ENCODE data around the gene COL25A1.
"Not testable (repeated sequence)": the region's sequence is repeated elsewhere in the genome, so short reads cannot be mapped to it uniquely, and the experiment has no call there.

The COL25A1 gene

DNA sequence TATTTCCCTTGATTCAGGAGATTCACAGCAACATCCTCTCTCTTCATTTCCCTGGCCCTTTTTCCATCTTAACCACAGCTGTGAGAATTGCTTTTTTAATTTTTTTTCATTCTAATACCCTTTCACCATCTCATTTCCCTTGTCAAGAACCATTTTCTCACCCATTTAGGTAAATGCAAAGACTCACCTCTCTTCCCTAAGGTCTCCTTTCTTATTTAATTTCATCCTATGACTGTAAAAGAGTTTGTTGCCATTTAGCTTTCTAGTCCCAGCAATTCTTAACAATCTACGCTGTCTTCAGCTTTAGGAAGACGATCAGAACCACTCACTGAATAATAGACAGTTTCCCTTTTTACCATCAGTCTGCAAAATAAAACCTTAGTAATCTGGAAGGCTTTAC lies 298.5 kb downstream of the COL25A1 start:
- DNase-seq, result no peak

DNA sequence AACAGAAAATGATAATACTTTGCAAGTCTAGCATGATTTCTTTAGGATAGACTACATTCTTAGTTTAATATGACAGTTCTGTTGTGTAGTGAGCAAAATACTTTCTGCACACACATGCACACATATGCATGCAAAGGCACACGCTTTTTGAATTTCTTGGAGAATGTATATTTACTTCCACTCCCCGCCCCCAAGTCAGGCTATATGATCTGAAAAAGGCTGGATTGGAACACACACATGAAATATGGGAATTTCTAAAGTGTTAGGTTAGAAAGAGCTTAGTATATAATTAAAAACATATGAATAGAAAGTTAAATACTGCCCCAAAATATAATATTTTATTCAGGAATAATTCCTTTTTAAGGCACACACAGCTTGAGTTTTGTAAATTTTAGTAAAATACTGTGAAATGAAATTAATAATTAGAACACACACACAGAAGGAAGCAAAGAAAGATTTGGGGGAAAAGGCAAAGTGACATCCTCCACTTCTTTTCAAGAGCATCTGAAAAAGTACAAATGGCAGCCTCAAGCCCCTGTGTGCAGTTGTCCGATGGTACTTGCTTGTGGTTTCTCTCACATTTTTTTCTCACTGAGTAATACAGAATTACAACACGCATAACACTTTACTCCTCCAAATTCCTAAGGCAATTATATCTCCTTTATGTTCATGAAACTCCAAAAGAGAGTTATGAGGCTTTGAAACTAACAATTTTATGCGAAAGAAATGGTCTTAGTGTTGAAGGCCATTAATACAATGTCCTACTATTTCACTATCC lies 310.7 kb downstream of the COL25A1 start:
- DNase-seq, result no peak

DNA sequence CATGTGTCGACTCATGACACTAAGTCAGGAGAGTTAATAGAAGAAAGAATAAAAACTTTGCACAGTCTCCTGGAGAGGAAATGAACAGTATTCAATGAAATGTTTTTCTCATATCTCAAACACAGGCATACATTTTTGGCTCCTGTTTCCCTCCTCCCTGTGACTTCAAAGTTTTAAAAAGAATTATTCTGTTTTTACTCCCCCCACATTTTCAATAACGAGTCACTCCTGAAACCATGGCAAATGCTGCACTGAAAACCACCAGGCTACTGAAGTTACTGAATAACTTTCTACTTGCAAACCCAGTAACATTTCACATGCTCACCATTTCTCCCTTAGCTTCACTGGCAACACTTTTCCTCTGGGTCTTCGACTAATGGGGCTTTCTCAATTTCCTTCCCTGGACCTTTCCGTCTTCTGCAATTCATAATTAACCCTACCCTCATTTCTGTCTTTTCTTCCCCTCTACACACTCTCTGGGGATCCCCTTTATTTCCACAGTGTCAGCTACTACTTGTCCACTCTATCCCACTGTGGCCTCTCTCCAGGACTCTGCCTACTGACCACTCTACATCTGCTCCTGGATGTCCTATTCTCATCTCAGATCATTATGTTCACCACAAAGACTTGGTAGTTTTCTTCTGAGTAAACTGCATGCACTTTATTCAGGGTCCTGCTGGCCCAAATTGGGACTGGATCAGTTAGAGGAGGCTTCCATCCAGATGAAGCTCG lies 313.8 kb downstream of the COL25A1 start:
- DNase-seq, result no peak

- DNase-seq, result not testable (repeated sequence)
These were observed 318.0 kb downstream of the COL25A1 start for GRCh38 chr4:108984495-108984894.

- no peak for DNase-seq
These were observed 319.9 kb downstream of the COL25A1 start for GRCh38 chr4:108982402-108983185.

GRCh38 chr4:108980455-108981239 lies 321.8 kb downstream of the COL25A1 start:
- no peak for DNase-seq

DNA sequence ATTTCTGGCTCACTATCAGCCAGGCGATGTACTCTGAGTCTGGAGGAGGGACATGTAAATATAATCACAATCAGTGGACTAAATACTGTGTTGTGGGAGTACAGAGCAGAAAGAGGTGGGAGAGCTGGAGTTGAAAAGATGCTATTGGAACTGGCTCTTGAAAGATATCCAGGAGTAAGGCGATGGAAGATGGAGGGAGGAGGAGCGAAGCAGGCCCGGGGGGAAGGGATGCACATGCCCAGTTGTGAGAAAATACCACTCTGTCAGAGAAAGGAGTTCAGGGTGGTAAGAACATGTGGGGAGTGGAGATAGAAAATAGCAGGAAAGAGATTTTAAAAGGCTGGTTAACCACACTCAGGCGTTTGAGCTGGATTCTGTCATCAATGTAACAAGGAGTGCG lies 322.7 kb downstream of the COL25A1 start:
- DNase-seq, result no peak

- no peak for DNase-seq
These were observed 324.4 kb downstream of the COL25A1 start for GRCh38 chr4:108978066-108978465.

- no peak for DNase-seq
These were observed 329.7 kb downstream of the COL25A1 start for GRCh38 chr4:108972613-108973283.

DNA sequence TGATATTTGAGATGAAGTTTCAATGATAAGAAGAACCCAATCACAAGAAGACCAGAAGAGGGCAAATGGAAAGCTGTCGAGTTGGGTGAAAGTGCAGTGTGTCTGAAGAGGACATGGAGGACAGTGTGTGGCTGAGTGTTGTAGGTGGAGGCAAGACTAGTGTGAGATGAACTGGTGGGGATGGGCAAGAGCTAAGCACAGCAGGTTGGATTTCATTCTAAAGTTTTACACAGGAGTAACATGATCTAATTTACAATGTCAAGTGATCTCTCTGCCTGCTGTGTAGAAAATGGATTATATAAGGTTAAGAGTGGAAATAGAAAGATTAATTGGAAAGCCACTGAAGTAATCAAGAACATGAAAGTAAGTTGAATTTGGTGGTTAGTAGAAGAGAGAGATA lies 331.0 kb downstream of the COL25A1 start:
- DNase-seq, result no peak

DNA sequence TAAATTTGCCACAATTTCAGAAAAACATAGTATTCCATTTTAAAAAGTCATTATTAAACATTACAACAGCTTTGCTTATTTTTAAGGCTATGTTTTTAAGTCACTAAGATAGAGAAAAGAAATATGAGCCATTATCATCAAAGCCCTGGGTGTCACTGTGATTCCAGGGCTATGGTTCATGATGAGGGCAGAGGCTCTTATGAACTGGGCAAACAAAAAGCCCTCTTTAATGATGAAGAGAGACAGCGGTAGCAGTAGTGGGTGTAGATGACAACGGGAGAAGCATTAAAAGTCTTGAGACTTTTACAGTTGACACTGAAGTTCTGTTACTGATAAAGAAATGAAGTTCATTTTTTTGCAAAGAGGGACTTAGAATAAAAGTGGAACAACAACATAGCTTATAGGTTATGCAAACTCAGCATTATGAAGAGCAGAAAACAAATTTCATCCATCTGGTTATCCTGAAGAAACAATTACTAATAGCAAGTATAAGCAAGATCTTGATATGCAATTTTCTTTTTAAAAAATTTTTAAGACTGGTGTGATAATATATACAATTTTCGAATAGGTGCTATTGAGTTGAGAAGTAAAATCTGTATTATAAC lies 336.9 kb downstream of the COL25A1 start:
- DNase-seq, result no peak

- no peak for DNase-seq
These were observed 337.4 kb downstream of the COL25A1 start for GRCh38 chr4:108965016-108965415.

GRCh38 chr4:108963910-108964309 lies 338.5 kb downstream of the COL25A1 start:
- DNase-seq, result no peak

DNA sequence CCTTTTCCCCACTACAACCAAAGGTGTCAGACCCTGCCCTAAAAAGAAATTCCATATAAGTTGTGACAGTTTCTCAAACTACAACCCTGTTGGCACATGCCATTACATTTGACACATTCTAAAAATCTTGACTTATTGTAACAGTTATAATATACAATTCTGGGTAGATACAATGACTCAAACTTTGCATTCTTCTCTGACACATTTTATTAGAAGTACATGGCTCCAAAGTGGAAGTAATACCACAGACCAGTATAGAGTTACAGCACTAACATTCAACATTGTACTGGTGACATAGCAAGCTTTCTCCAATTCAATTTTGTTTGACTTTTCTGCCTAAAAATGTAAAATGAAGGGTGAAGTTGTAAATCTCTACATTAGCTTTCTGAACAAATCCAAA lies 343.0 kb downstream of the COL25A1 start:
- DNase-seq, result no peak

DNA sequence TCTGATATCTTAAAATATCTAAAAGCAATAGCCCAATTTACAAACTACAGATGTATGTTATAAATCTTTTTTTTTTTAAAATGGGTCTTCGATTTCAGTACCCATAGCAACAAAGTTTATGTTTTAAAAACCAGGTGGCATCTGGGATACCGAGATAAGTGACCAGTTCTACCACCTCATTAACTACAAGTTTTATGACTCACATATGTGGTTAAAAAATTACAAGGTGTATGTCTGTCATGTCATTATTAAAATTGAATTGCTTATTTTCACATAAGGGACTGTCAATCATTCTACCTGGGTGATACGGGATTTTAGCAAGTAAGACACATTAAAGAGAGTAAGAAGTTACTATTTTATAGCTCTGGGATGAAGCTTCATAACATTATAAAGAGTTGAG lies 347.6 kb downstream of the COL25A1 start:
- DNase-seq, result no peak

GRCh38 chr4:108953941-108954340 lies 348.5 kb downstream of the COL25A1 start:
- DNase-seq, result no peak

GRCh38 chr4:108950158-108950915 lies 352.1 kb downstream of the COL25A1 start:
- no peak for DNase-seq

DNA sequence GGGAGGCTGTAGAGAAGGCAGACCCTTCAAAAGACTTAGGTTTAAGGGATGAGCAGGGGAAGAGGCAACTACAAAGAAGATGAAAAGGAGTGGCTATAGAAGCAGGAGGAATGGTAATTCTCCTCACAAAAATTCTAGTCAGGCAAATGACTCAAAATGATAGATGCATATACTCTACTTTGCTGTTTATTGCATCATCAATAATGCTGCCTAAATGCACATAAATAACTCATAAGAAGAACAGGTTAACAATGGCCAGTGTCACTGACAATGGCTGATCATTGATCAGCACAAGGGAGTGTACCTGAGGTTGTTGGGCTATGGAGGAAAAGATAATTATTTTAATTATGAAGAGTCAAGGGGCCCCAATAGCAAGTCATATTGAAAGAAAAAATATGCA lies 354.9 kb downstream of the COL25A1 start:
- no peak for DNase-seq

DNA sequence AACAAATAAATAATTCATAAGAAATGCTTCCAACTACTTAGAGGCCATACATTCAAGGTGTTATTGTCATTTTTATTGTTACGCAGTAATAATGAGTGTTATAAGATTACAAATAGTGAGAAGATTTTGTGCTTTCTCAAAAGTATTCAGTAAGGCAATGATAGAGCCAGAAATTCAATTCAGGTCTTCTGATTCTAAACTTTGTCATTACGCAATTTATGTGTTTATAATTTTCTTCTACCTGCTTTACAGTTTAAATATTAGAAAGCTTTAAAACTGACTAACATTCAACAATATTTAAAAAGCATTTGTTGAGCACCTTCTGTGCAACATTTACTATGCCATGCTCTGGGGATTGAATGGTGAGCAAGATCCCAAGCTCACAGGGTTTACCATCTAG lies 356.2 kb downstream of the COL25A1 start:
- DNase-seq, result no peak

- DNase-seq, result no peak
These were observed 358.4 kb downstream of the COL25A1 start for GRCh38 chr4:108943976-108944591.

DNA sequence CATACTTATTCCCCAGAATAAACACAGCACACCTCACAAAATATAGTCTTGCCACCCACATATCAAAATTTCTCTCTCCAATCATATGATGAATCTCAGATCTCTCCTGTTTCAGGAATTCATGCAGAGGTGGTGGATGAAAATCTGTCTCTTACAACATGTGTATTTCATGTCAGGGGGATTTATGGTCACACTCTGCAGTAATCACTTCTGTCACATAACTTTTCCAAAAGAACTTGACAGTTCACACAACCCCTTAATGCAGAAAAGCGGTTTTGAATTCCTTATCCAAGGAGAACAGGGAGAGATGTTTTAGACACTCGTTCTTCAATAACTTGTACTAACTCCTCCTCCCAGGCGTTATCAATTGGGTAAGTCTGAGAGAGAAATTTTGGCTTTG lies 359.1 kb downstream of the COL25A1 start:
- DNase-seq, result no peak
